Germinal center (tissue), 1 donor: ENCODE data around the gene PBX4.

Experiments used
- DNase-seq: peaks from one replicate; pipeline ENCODE4 v3.0.0; 2012; ENCODE audit warnings: mixed read lengths, low spot score

PBX4 gene

GRCh38 chr19:19649155-19649554 is 30.7 kb upstream of the PBX4 start:
- DNase-seq: no peak

- no peak for DNase-seq
Measured at GRCh38 chr19:19647037-19647835, 28.7 kb upstream of the PBX4 start.

GRCh38 chr19:19645233-19645870 is 26.9 kb upstream of the PBX4 start:
- DNase-seq: no peak

GRCh38 chr19:19644054-19644388 is 25.5 kb upstream of the PBX4 start:
- DNase-seq: no peak

GRCh38 chr19:19643158-19644053 is 24.9 kb upstream of the PBX4 start, which contains the start of gene GMIP:
Gene GMIP (minus strand): TSS chr19:19643657. CDS start chr19:19643529, 128 bp downstream.
- DNase-seq: peak; percentile 96

GRCh38 chr19:19642506-19643157 is 24.1 kb upstream of the PBX4 start:
- peak; percentile 30 for DNase-seq

GRCh38 chr19:19637523-19638251 is 19.2 kb upstream of the PBX4 start:
- no peak for DNase-seq

GRCh38 chr19:19637186-19637522 is 18.7 kb upstream of the PBX4 start:
- no peak for DNase-seq

- DNase-seq: no peak
Measured at GRCh38 chr19:19636573-19637185, 18.2 kb upstream of the PBX4 start.

- no peak for DNase-seq
Measured at GRCh38 chr19:19635313-19635702, 16.8 kb upstream of the PBX4 start.

GRCh38 chr19:19634516-19635312 is 16.2 kb upstream of the PBX4 start:
- DNase-seq: no peak

- DNase-seq: no peak
Measured at GRCh38 chr19:19633711-19634515, 15.4 kb upstream of the PBX4 start.

GRCh38 chr19:19632661-19633060 is 14.2 kb upstream of the PBX4 start:
- DNase-seq: no peak

GRCh38 chr19:19631346-19631745 is 12.9 kb upstream of the PBX4 start:
- no peak for DNase-seq

GRCh38 chr19:19630426-19630825 is 11.9 kb upstream of the PBX4 start:
- no peak for DNase-seq

- no peak for DNase-seq
Measured at GRCh38 chr19:19630062-19630414, 11.6 kb upstream of the PBX4 start.

GRCh38 chr19:19628501-19629134 is 10.1 kb upstream of the PBX4 start:
- peak; percentile 55 for DNase-seq

GRCh38 chr19:19627621-19628500 is 9.4 kb upstream of the PBX4 start, which contains the start of gene LPAR2:
Gene LPAR2 (minus strand): TSS chr19:19628220. CDS start chr19:19627275, 945 bp downstream.
- DNase-seq: peak; percentile 98
